IPS-NIHi7 (cell line): Measurements from ENCODE around the gene AFF1.
"Not testable (repeated sequence)": the region's sequence is repeated elsewhere in the genome, so short reads cannot be mapped to it uniquely, and the experiment has no call there.

Experiments used
- DNase-seq: peaks from one replicate; pipeline ENCODE4 v3.0.0; 2012; ENCODE audit warnings: mixed read lengths; ENCODE audit errors: extremely low spot score

Gene AFF1

GRCh38 chr4:86977621-86978184 is 42.9 kb downstream of the AFF1 start:
- no peak for DNase-seq

- no peak for DNase-seq
Observed at GRCh38 chr4:86978709-86979108, 43.9 kb downstream of the AFF1 start.

GRCh38 chr4:86980230-86980629 is 45.4 kb downstream of the AFF1 start:
- no peak for DNase-seq

- no peak for DNase-seq
Observed at GRCh38 chr4:86981789-86982188, 47.0 kb downstream of the AFF1 start.

- DNase-seq = not testable (repeated sequence)
Observed at GRCh38 chr4:86985852-86986251, 51.0 kb downstream of the AFF1 start.

- not testable (repeated sequence) for DNase-seq
Observed at GRCh38 chr4:86989658-86990057, 54.8 kb downstream of the AFF1 start.

GRCh38 chr4:86990510-86990909 is 55.7 kb downstream of the AFF1 start:
- DNase-seq = no peak

- no peak for DNase-seq
Observed at GRCh38 chr4:86991994-86992393, 57.2 kb downstream of the AFF1 start.

GRCh38 chr4:86993909-86994681 is 59.3 kb downstream of the AFF1 start:
- no peak for DNase-seq

- no peak for DNase-seq
Observed at GRCh38 chr4:86994686-86995085, 59.9 kb downstream of the AFF1 start.

- not testable (repeated sequence) for DNase-seq
Observed at GRCh38 chr4:86996510-86996909, 61.7 kb downstream of the AFF1 start.

GRCh38 chr4:86999136-86999643 is 64.4 kb downstream of the AFF1 start:
- no peak for DNase-seq

GRCh38 chr4:87002682-87003043 is 67.9 kb downstream of the AFF1 start:
- no peak for DNase-seq

- DNase-seq = no peak
Observed at GRCh38 chr4:87003266-87003665, 68.5 kb downstream of the AFF1 start.

- DNase-seq = no peak
Observed at GRCh38 chr4:87005369-87005689, 70.5 kb downstream of the AFF1 start.

GRCh38 chr4:87005690-87006425 is 71.0 kb downstream of the AFF1 start:
- DNase-seq = no peak

GRCh38 chr4:87006426-87006675 is 71.5 kb downstream of the AFF1 start:
- no peak for DNase-seq

GRCh38 chr4:87006676-87007527 is 72.1 kb downstream of the AFF1 start:
- DNase-seq = peak; percentile 83

- no peak for DNase-seq
Observed at GRCh38 chr4:87007528-87008446, 73.0 kb downstream of the AFF1 start.

- DNase-seq = no peak
Observed at GRCh38 chr4:87009095-87009648, 74.4 kb downstream of the AFF1 start.

- no peak for DNase-seq
Observed at GRCh38 chr4:87010192-87010591, 75.4 kb downstream of the AFF1 start.
